SIG-M5 treated with dmso at 0.1 percent for 504 hours (cell line): ENCODE measurements around the gene FGF14.

Experiments used
- DNase-seq: peaks from one replicate; lab custom pipeline; 2025; ENCODE audit not compliant: unreplicated experiment; lab: John Stamatoyannopoulos, UW

Gene FGF14

DNA sequence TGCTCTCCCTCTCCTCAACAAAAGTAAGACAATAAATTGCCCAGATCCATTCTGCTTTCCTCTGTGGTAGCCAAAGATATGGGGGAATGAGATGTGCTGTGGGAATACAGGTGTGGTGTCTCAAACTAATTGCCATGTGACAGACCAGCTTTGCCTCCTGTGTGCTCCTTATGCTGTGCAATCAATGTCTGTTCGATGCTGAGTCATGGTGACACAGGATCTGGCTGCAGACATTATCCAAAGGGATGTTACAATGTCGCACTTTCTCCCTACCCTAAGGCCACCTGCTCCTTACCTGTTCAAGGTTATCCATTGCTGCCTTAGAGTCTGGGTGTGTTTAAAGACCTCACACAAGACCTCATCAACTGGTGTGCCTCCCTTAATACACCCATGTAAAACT lies 32.5 kb downstream of the FGF14 start:
- no peak for DNase-seq

DNA sequence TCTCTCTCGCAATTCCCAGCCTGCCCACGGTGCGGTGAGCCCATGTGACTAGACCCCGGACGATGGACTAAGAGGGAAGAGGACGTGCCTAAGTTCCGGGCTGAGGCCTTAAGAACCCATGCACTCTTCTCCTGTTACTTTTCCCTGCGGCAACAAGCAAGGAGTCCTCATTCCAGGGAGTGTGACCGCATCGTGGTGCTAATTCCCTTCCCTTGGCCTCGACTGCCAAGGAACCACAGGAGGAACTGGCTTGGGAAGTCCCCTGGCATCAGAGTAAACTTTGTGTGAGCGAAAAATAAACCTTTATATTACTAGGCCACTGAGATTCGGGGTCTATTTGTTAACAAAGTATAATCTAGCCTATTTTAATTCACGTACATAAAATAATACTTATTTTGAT lies 34.0 kb downstream of the FGF14 start:
- DNase-seq: no peak

- no peak for DNase-seq
These were observed 40.7 kb downstream of the FGF14 start for GRCh38 chr13:102361113-102361512.

- no peak for DNase-seq
These were observed 42.6 kb downstream of the FGF14 start for GRCh38 chr13:102359264-102359663.

- DNase-seq: no peak
These were observed 46.6 kb downstream of the FGF14 start for GRCh38 chr13:102355251-102355650.

DNA sequence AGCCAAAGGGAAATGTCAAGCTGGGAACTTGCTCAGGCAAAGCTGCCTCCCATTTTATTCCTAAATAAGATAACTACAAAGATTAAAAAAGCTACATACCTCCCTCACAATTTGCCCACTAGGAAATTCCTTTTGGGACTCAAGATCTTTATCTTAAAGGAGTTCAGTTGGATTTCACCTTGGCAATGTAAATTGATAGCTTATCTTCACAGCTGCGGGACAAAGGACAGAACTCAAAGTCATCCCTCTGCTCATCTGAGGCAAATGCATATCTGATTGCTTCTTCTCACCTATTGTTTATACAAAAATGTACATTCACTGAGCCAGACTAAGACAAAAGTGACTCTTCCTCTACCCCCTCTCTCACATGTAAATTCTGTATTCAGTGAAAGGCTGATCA lies 47.8 kb downstream of the FGF14 start:
- no peak for DNase-seq

DNA sequence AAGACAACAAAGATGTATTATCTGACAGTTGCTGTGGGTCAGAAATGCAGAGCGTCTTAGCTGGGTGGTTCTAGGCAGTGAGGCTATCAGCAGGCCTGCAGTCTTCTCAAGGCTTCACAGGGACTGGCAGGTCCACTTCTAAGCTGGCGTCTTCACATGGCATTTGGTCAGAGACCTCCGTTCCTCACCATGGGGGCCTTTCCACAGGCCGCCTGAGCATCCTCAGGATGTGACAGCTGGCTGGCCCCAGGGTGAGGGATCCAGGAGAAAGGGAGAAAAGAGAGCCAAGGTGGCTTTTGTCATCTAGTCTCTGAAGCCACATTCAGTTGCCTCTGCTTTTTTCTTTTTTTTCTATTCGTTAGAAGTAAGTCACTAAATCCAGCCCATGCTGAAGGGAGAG lies 50.3 kb downstream of the FGF14 start:
- no peak for DNase-seq

DNA sequence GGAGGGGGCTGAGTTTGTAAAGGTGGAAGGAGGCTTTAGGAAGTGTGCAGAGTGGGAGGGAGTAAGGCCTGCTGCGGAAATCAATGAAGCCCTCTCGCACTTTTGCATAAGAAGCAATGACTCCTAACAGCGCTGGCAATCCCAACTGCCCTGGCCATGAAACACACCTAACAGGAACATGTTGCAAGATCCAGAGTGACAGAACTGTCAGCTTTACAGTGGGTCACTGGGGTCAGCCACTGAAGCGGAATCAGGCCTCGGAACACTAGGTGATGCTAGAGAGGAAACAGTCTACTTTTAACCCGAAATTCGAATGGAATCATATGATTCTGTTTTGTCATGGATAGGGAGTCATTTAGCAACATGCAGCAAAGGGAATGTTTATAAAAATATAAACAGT lies 54.4 kb downstream of the FGF14 start:
- DNase-seq: no peak

DNA sequence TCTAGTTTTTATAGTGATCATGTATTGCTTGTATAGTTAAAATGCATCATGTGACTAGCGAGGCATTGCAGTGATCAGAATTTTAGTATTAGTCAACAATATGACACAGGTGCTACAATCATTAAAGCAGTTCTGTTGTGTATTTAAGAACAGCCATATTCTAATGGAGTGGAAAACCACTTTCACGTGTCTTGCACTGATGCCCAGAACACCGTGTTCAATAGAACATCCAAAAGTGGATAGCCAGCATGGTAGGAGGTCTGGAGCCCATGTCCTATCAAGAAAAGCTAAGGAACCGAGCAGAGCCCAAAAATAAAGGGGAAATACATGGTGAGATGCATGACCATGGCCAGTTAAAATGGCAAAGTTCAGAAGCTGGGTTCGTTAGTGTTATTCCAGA lies 55.1 kb downstream of the FGF14 start:
- DNase-seq: no peak

DNA sequence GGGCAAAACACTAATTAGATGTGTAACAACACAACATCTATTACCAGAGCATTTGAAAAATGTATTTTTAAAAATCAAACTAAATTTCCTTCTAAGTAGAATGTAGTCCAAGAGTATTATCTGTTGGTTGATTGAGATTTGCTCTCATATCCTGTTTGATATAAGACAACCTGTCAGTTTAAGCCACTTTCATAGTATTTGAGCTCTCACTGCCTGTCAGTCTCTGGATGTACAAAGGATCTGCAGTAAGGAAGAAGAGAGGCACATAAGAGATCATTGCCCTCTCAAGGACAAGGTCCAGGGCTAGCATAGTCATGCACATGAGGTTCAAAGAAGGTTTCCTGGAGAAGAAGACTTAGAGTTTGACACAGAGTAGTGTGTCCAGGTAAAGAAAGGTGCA lies 57.4 kb downstream of the FGF14 start:
- DNase-seq: no peak

- DNase-seq: no peak
These were observed 68.3 kb downstream of the FGF14 start for GRCh38 chr13:102333320-102334198.

- no peak for DNase-seq
These were observed 72.9 kb downstream of the FGF14 start for GRCh38 chr13:102328909-102329308.

- no peak for DNase-seq
These were observed 74.7 kb downstream of the FGF14 start for GRCh38 chr13:102327119-102327617.

DNA sequence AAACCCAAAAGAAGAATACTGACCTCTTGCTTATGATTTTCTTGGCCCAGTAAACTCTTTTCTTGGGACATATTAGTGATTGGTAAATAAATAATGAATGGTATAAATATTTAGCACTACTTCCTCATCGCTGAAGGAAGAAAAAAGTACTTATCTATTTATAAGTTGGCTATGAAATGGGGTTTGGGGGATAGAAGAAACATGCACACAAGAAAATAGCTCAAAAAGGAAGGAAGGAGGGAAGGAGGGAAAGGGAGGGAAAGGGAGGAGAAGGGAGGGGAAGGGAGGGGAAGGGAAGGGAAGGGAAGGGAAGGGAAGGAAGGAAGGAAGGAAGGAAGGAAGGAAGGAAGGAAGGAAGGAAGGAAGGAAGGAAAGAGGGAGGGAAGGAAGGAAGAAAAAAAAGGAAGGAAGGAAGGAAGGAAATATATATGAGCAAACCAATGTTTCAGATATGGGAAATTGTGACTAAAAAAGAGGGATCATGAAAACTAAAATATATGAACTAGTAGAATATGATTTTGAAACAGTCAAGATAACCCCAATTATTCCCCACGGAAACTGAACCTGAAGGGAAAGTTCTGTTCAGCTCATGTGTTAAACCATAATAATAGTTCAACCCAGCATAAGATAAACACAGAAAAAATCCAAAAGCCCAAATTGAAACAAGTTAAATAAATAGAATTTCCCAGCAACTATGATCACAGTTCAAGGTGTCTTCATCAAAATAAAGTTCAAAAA lies 75.3 kb downstream of the FGF14 start:
- no peak for DNase-seq

DNA sequence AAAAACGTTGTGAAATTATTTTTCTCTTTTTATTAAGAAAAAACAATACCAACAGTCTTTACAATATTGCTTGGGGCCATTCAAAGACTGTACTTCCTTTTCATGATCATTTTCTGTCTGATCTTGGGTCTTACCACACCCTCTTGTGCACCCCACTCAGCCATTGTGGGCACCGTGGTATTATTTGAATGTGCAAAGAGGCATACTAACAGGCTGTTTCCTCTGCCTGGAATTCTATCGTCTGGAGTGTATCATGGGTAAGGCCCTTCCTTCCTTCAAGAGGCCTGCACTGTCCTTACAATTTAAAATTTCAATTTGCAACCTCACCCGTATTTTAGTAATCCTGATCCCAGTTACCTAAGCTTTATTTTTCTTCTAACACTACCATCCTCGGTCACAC lies 76.5 kb downstream of the FGF14 start:
- DNase-seq: no peak

GRCh38 chr13:102323505-102323904 lies 78.3 kb downstream of the FGF14 start:
- no peak for DNase-seq

DNA sequence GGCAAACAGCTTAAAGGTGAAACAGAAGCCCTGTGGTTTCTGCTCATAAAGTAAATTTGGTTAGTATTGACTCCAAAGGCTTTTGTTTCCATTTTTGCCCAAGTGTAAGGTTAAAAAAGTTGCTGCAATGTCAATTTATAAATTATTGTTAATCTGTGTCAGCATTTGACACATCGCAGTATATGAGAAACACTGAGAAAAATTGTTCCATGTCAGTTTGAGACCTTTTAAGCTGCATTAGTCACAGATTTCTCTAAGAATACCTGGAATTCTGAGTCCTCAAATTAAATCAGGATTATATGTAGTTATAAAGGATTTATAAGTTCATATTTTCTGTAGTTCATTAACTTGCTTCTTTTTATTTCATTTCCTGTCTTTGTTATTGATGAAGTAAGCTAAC lies 78.8 kb downstream of the FGF14 start:
- no peak for DNase-seq

- no peak for DNase-seq
These were observed 79.6 kb downstream of the FGF14 start for GRCh38 chr13:102322211-102322610.

- no peak for DNase-seq
These were observed 83.6 kb downstream of the FGF14 start for GRCh38 chr13:102318233-102318632.

DNA sequence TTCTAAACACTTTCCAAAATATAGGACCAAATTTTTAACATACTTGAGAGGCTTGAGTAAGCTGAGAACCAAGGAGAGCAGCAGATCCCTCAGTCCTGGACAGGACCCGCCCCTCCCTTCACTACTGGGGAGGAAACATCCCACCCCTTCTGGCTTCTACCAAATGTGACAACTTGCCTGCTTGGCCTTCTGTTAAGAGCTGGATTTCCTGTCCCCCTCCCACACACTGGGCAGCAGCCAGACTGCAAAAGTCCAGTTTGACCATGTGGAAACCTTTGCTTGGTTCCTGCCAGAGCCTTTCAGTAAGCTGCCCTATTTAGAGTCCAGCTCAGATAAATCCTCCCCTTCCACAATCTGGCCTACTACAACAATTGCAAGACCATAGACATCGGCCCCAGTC lies 84.3 kb downstream of the FGF14 start:
- no peak for DNase-seq

DNA sequence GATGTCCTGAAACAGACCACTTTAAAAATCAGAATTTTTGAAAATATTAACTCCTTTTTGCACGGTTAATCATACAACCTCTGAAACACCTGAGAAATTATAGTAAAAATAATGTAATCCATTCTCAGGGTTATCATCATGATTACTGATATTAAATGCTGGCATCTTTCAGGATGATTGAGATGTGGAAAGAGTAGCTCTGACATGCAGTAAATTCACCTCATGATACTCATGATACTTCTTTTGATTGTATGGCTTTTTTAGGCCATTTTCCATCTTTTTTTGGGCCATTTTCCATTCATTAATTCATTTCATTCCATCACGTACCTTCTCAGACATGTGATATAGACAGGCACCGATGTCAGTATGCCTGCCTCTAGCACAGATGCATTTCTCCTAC lies 85.1 kb downstream of the FGF14 start:
- no peak for DNase-seq

DNA sequence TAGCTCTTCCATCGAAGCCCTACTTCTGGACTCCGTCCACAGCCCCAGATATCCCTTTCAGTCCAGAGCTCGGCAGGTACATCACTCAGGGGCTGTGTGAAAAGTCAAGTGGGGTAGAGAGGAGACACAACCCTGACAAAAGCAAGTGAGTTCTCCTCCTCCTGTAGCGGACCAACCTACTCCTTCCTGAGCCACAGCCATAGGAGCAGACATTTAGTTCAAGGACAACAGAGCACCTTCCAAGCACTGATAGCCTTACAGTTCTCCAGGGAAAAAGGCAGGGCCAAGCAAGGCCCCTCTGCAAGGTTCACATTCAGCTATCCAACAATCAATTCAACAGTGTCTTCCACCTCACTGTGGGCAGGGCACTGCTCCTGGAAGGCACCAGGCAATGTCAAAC lies 89.0 kb downstream of the FGF14 start:
- no peak for DNase-seq
